HG03521 (cell line): ENCODE measurements around the gene DPYSL3.
A peak's percentile ranks its signal among the peaks of the same experiment; 100 is the strongest.
"Not testable (repeated sequence)": the region's sequence is repeated elsewhere in the genome, so short reads cannot be mapped to it uniquely, and the experiment has no call there.

ENCODE experiments used
- ATAC-seq: cut with Tn5 transposase; IDR thresholded peaks from one replicate; pipeline ENCODE4 v1.9.1; 2021; ENCODE audit warnings: mild to moderate bottlenecking, moderate library complexity; ENCODE audit not compliant: unreplicated experiment

DPYSL3 gene

DNA sequence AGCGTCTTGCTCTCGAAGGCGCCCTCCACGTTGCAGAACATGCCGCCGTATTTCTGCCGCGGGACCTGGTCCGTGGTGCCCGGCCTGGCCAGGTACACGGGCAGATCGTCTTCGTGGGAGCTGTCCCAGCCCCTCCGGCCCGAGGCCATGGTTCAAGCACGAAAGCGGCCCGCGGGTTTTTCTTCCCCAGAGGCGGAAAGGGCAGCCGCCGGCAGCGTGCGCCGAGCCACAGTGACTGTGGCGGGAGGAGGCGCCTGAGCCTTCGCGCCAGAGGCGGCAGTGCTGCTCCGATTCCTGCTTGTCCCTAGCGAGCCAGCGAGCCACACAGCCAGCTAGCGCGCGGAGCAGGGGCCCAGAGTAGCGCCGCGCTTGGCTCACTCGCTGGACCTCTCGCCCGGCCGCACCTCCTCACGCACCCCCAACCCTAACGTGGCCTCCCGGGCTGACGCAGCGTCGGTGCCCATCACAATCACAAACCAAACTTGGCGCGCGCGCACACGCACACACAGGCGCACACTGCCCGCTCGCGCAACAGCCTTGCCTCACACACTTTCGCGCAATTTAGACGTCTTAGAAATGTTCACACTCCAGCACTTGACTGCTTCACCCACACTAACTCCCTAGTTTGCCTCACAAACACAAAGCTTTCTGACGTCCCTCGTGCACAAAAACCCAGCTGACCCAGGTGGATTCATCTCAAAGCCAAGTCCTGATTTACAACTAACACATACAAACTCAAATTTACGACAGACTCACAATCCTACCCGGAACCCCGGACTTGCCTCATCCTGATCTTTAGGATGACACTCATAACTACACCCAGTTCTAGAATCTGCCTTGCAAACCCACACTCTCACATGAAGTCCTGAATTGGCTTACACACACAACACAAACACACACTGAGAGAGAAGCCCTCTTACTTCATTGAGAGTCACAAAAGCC lies at the start of gene DPYSL3:
Gene DPYSL3 (minus strand): TSS at position 359 of the 942 bp plus-strand sequence. CDS start 210 bp downstream, at position 149.
- ATAC-seq, result peak; percentile 73

DNA sequence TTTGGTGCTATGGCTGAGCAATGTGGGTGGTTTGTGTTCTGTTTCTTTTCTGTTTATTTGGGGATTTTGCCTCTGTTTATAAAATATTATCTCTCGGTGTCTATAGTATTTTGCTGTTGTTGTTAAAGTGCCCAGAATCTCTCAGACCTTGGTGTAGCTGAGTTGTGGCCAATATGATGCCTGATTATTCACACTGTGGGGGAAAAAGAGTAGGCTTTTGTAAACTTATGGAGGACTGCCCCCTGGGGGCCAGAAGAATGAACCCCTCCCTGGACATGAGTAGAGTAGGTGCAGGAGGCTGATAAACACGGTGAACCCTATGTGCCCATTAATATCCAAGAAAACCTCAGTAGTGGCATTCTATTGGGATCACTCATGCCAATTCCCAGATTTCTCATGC lies 49.0 kb upstream of the DPYSL3 start:
- no peak for ATAC-seq

DNA sequence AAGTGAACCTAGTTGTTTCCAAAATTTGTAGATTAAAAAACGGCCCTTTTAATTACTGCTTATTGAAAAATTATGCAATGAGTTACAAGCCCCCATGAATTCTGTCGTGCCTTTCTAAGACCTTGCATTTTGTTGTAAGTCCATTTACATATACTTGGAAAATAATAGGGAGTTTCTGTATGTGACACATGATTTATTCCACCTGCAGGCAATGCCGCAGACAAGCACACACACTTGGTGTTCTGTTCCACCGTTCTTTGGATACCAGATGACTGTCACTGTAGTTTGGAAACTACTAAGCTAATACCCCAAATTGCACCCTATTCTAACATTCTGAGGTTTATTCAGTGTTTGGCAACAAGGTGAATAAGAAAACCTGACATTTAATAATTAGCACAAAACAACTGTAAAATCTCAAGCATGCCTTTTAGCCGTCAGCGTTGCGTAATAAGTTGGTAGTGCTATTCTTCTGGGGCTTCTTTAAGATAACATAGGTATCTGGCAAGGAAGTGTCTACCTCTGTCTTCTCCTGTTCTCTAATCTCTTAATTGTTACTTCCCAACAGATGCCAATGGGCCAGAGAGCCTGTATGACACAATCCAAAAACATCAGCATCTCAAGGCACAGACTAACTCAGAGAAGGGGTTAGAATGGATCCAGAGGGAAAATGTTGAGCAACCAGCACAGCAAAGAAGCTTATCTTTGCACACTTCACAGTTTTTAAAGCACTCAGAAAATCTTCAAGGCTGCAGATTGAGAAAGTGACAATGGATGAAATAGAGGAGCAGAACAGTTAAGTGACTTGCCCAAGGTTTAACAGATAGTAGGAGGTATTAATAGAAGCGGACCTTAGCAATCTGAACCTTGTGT lies 48.2 kb upstream of the DPYSL3 start:
- no peak for ATAC-seq

DNA sequence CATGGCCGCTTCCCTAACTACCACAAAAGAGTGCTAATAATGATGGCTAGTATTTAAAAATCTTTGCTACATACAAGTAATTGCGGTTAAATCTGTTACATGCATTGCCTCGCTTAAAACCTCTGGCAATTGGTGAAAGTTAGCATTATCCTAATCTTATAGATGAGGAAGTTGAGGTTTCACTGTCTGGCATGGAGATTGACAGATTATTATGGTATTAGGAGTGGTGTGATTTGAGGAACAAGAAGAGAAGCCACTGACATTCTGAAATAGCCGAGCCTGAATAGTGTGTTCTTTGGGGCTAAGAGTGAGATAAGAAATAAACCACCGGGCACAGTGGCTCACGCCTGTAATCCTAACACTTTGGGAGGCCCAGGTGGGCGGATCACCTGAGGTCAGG lies 45.3 kb upstream of the DPYSL3 start:
- no peak for ATAC-seq

DNA sequence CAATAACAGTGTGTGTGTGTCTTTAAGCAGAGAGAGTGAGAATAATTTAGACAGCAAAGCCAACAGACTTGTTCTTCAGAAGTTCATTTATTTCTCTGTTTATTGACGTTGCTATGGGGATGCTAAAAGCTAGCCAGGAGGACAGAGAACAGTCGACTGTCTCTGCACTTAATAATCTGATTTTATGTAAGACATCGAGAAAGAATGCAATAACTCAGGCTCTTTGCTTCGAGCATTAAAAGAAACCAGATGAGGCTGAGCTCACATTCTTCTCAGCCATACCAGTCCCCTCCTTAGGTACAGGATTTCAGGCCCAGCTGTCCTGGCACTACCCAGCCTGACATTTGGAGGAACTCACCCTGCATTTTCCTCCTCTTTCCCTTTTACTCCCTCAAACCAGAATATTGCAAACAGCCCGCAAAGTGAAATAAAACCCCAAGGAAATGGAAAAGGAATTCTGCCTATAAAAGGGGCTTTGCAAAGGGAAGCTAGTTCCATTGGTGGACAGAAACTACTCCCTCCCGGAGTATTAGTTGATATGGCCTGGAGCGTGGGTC lies 44.5 kb upstream of the DPYSL3 start:
- ATAC-seq, result no peak

DNA sequence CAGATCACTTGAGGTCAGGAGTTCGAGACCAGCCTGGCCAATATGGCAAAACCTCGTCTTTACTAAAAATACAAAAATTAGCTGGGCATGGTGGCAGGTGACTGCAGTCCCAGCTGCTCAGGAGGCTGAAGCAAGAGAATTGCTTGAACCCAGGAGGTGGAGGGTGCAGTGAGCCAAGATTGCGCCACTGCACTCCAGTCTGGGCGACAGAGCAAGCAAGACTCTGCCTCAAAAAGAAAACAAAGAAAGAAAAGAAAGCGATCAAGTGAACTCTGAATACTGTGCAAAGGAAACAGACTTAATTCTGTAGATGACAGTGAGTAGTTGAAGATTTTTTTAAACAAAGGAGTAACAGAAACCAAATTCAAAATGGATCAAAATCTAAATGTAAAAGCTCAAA lies 43.9 kb upstream of the DPYSL3 start:
- not testable (repeated sequence) for ATAC-seq

DNA sequence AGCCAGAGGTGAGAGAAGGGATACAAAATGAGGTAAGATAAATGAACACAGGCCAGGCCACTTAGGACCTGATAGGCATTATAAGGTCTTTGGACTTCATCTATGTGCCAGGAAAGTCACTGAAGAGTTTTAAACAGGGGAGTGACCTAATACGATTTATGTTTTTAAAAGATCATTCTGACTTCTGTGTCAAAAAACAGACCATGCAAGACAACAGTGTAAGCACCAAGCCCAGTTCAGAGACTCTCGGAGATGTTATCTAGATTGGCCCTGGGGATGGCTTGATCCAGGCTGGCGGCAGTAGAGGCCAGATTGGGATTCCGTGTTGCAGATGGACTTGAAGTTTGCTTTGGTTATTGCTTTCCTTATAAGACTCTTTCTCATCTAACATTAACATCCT lies 43.0 kb upstream of the DPYSL3 start:
- no peak for ATAC-seq

DNA sequence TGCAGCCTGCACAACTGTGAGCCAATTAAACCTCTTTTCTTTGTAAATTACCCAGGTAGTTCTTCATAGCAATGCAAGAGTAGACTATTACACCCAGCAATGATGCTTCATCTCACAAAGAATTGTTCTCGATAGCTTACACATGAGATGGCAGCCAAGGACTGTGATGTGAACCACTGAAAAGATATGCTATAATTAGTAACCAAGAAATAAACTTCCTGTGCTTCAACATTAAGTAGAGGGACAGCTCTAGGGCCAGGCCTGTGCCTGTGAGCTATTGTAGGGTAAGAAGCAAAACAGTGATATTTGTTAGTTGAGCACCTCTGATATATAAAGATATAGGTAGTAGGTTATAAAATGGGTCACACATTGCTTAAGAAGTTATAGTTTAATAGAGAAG lies 41.8 kb upstream of the DPYSL3 start:
- ATAC-seq, result no peak

DNA sequence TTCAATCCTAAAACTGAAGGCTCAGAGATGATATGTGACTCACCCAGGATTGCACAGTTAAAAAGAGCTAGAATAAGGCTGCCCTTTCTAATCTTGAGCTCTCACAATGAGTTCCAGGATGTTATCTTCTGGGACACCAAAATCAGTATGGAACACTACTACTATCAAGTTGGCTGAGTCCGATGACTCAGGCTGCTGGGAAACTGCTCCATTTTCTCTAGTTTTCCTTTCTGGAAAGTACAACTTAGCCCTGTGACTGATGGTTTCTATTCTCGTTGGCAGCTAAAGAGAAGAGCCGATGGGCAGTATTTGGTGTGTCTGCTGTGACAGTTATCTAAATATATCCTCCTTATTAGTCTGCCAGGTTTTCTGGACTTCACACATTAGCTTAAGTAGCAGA lies 37.9 kb upstream of the DPYSL3 start:
- no peak for ATAC-seq

DNA sequence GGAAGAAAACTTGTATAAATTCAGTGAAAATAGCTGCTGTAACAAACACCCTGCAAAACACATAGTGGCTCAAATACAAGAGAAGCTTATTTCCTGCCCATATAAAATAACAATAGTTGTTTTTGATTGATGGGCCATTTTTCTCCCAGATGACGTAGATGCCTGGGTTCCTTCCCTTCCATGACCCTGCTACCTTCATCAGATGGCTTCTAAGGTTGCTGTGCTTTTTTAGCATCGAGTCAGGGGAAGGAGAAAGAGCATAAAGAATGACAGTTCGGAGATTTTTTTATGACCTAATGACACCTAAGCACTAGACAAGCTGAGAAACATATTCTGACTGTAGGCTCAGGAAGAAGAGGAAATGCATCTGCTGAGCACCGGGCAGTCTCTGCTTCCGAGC lies 34.7 kb upstream of the DPYSL3 start:
- no peak for ATAC-seq

DNA sequence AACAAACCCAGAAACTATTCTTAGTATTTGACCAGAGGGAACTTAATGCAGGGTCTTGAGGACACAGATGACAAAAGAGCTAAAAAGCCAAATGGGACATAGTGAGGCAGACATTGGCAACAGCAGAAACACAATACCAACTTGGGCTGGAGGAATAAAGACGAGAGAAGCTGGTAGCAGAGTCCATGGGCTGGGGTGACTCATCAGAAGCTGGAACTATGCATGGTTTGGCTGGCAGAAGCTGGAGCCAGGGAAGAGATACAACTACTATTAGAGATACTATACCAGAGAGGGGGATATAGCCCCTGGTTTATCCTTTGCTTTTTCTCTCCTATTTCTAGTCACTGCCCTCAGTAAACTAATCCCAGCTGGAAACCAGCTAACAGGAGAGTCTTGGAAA lies 29.2 kb upstream of the DPYSL3 start:
- ATAC-seq, result no peak

DNA sequence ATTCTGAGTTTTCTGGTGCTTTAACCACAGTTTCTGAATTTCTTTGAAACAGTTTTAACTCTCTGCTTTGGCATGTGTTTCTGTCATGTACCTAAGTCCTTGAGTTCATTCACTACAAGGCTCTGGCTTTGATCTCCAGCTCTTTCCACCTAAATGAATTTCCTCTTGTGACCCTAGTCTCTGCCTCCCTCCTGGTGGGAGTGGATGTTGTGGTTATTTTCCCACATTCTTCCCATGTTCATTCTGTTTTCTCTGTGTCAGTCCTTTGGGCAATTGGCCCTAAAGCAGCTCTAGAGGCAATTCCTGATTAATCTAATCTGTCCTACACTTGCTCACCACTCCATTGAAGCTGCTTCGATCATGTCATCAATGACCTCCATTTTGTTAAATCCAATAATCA lies 28.4 kb upstream of the DPYSL3 start:
- no peak for ATAC-seq

DNA sequence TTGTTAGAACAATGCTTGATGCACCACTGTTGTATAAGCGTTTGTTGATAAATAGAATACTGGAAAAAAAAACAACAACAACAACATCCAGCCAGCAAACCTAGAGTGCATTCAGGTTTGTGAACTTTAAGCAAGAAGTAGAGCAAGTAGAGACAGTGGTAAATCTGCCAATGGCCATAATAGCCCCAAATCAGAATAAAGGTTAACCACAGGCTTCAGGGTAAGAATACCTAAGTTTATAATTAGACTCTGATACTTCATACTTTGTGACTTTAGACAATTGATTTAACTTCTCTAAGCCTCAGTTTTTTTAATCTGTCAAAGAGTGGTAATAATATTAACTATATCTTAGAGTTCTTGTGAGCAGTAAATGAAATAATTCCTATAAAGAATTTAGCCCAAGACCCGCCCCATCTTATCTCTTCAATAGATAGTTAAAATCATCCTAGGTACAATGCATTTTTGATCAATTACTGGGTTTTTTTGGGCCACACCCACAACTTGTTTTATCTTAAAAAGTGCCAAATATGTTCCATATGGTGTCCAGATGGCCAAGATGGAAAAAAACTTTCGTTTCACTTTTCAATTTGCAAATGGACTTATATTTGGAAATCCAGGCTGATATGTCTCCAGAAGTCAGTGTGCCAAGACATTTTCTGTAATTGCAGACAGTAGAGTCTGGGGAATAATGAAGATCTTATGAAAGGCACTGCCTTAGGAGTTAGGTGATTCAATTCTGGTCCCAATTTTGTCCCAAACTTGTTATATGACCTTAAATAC lies 24.5 kb upstream of the DPYSL3 start:
- ATAC-seq, result no peak

DNA sequence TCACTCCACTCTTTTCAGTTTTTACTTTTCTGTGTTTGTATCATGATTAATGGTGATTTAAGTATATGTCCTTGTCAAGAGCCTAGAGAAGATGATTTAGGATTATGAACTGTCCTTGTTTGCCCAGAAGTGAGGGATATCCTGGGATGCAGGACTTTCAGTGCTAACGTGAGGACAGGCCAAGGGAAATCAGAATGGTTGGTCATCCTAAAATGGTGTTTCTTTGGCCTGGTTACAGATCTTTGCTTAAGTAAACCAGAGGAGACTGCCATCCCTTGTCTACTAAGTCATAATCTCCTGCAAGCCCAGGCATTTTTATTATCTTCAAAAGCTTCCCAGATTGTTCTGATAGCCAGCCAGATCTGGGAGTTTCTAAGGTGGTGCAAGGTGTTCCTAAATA lies 22.3 kb upstream of the DPYSL3 start:
- ATAC-seq, result no peak

DNA sequence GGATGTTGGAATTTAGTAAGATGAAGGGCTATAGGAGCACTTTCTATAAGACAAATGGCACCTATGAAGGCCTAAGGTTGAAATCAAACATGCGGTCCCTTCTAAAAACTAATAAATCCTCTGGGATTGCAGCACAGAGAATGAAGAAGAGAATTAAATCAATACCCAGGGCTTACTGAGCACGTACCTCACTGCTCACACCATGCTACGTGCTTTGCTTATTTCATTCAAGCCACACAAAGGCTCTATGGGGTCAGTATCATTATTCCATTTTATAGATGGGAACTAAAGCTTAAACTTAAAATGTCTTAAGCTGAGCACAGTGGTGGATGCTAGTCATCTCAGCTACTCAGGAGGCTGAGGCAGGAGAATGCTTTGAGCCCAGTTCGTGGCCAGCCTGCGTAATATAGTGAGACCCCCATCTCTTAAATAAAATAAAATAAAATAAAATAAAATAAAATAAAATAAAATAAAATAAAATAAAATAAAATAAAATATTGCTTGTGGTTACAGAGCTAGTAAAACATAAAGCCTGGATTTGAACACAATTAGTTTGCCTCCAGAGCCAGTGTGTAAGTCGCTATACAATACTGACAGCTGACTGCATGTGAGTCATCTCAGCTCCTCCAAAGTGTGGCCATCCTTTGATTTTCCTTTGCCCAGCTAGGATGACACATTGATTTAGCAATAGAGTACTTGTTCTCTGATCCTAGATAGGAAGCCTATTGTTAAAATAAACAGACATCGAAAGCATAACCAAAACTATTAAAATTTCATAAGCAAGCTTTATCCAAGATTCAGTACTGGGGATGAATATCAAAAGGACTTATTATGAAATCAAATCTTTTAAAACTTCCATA lies 20.9 kb upstream of the DPYSL3 start:
- no peak for ATAC-seq

DNA sequence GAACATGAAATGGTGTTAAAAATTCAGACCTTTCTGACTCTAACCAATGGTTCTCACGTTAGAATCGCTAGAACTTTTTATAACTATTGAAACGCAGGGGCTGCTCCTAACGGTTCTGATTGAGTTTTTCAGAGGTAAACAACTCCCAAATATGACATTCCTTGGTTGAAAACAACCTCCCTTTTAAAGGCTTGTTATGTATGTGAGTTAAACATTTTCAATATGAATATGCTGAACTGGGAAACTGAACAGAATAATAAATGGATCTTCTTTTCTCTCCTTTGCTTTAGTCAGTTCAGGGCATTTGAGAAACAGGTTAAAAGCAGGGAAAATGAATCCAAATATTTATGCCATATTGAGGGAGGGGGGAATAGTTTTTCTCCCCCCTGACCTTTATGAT lies 13.2 kb upstream of the DPYSL3 start:
- ATAC-seq, result no peak

DNA sequence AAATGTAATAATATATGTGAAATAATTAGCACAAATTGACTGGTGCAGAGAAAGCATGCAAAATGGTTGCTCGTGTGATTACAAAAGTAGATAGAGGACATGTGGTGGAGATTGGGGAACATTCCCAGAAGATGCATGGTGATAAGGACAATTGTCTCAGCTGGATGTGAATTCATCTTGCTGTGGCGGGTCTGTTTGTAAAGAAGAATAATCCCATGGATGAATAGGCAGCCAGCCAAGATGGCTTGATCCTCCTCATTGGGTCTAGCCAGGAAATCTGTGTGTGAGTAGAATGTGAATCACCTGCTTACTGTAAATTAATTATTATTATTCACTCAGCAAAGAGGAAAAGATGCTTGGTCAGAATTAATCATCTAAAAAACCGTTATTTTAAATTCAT lies 12.6 kb upstream of the DPYSL3 start:
- ATAC-seq, result no peak

DNA sequence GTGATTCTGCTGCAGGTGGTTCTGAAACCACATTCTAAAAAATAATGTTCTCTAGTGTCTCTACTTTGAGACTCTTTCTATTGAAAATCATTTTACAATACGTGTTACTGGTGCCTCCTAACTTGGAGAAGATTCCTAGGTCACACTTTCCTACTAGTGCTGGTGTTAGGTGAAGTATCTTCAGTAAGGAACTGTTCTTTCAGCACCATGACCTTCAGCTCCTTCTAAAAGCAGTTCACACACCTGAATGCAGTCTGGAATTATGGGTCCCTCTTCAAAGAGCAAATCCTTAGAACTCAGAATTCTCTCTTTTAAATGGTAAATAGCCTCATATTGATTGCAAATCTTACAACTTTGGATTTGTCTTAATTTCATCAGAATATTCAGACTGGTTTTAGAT lies 10.6 kb upstream of the DPYSL3 start:
- no peak for ATAC-seq

DNA sequence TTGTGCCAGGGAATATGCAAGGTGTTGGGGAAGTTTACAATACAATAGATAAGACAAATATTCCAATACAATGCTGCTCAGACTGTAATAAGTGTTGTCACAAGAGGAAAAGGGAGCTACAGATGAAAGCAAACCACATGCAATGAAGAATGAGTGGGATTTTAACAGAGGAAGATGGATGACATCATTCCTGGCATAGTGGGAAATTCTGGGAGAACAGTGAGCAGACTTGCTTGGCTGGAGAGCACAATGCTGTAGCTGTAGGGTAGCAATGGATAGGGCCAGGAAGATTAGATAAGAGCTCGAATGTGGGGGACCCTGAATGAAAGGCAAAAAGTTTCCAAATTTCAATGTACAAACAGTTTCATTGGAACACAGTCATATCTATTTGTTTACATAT lies 9.5 kb upstream of the DPYSL3 start:
- no peak for ATAC-seq

DNA sequence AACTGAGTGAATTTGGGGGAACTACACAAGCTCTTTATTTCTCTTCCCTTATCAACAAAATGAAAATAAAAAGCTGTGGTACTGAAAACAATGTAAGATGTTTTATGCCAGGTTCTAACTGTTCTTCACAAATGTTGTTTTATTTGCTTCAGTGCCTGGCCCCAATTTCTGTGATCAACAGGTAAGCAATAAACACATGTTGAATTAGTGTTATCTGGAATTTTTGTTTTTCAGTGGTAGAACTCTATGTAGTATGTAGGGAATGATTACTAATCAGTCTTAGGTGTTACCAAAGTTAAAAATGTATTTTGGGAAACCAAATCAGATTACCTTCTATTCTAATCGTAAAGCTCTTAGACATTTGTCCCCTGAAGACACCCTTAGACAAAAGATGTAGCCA lies 7.5 kb upstream of the DPYSL3 start:
- no peak for ATAC-seq
